A549 treated with GW870086 at 1 μM for 4 hours (cell line): Measurements from ENCODE around the gene PCARE. TPM values are rescaled to one million over a fixed set of nuclear protein-coding genes. Genes with fewer than 3 reads are reported as not detected.

Experiments
- total RNA-seq: library from RNA; stranded (reverse); fragments of 200-300 nt; extraction: Qiagen RNA extraction; gene quantifications from 5 replicates; pipeline ENCODE4 v1.2.3, GENCODE V29; 2022; ENCODE audit warnings: low read depth

PCARE gene
- not detected in 5 replicates for total RNA-seq

GRCh38 chr2:29074411-29074810 is at the start of gene PCARE:
TSS of gene PCARE (minus strand) at chr2:29074523. CDS start at chr2:29074261, 262 bp downstream.

GRCh38 chr2:29114946-29115609 is 40.8 kb upstream of the PCARE start, which contains the start of gene CLIP4:
TSS of gene CLIP4 (plus strand) at chr2:29115415. CDS start at chr2:29121389, 5,974 bp downstream.

Other genes with a start within 250 kb of the PCARE start
- 14.3 to 19.3 TPM (median 16.4 TPM) in 5 replicates for gene TRMT61B, start 204.2 kb downstream of the PCARE start, total RNA-seq
- 83.6 to 91.3 TPM (median 86.3 TPM) in 5 replicates for gene WDR43, start 179.9 kb downstream of the PCARE start, total RNA-seq
- gene TOGARAM2, start 93.2 kb downstream of the PCARE start, total RNA-seq, result 0.09 to 0.28 TPM (median 0.19 TPM) in 5 replicates
- gene CLIP4, start 40.9 kb upstream of the PCARE start, total RNA-seq, result 20.0 to 23.5 TPM (median 21.4 TPM) in 5 replicates